NCI-H2196 (cell line): ENCODE data around the gene BRD2.

Source experiments
- DNase-seq: peaks from one replicate; lab custom pipeline; 2025; ENCODE audit not compliant: unreplicated experiment; lab: John Stamatoyannopoulos, UW

BRD2 gene

DNA sequence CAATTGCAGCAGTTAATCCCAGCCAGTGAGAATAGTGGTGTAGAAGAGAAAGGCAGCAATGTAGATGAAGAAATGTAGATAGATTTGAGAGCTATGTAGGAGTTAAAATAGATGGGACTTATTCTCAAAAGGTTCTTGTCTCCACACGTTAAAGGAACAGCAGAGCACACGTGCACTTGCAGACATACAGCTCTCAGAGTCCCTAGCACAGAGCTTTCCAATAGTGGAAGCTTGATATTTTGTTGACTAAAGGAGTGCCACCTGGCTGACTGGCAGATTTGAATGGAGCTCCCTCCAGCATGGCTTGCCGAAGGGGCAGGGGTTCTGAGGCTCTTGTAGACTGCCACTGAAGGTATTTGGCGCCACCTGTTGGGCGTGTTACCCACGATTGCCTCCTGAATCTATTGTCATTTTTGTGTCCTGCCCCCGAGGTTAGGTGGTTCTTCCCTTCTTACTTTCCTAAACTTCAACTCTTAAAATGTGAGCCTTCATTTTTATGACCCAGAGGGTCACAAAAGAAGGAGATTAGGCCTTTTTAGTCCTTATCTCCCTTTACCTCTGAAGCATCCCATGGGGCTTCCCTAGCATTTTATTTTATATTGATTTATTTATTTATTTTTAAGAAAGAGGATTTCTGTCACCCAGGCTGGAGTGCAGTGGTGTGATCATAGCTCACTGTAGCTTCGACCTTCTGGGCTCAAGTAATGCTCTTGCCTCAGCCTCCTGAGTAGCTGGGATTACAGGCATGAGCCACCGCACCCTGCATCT lies 16.4 kb downstream of the BRD2 start:
- peak; percentile 93 for DNase-seq

DNA sequence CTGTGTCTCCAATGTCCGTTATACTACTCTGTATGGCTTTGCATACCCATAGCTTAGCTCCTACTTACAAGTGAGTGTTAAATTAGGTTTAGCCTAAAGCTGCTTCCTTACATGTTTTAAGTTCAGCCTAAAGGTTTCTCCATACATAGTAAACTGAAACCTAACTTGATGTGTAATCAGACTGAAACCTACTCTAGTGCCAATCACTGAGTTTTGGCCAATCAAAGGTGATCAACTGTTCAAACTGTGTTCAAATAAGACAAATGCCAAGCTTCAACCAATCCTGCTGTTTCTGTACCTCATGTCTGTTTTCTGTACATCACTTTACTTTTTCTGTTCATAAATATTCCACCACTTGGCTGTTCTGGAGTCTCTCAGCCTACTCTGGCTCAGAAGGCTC lies 21.0 kb downstream of the BRD2 start:
- DNase-seq: no peak

DNA sequence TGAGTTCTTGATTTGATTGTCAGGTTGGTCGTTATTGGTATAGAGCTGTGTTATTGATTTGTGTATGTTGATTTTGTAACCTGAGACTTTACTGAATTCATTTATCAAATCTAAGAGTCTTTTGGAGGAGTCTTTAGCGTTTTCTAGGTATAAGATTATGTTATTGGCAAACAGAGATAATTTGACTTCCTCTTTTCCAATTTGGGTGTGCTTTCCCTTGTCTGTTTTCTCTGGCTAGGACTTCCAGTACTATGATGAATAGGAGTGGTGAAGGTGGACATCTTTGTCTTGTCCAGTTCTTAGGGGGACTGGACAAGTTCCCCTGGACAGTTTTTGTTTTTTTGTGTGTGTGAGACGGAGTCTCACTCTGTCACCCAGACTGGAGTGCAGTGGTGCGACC lies 23.6 kb downstream of the BRD2 start:
- no peak for DNase-seq

DNA sequence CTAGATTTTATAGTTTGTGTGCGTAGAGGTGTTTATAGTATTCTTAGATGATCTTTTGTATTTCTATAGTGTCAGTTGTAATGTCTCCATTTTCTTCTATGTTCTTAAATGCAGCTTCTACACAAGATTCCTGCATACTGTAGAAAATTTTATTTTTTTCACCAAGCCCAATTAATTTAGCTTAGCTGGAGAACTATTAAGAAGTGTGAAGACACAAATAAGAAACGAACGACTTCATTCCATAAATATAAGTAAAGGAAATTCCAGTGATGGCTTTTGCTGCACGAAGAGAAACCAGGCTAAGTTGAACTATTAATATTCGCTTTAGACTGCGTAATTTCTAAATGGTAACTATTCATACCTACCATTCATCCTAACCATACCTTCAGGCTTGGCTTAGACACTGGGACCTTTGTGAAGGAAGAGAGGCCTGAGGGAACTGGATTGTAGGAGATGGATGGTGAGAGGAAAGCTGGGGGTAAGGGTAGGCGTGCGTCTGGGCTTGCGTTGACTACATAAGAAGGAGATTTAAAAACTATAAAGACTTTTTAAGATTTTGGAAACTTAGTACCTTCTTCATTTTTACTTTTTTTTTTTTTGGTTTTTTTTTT lies 25.1 kb downstream of the BRD2 start:
- no peak for DNase-seq

DNA sequence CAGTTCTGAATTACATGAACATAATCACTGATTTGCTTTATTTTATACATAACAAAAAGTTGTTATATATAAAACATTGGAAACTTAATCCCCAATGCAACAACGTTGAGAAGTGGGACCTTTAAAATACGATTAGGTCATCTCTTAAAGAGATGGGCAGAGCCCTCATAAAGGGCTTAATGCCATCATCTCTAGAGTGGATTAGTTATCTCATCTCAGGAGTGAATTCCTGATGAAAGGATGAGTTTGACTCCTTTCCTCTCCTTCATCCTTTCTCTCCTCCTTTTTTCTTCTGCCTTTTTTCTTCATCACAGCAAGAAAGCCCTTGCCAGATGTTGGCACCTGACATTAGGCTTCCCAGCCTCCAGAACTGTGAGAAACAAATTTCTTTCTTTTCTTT lies 27.1 kb downstream of the BRD2 start:
- no peak for DNase-seq

DNA sequence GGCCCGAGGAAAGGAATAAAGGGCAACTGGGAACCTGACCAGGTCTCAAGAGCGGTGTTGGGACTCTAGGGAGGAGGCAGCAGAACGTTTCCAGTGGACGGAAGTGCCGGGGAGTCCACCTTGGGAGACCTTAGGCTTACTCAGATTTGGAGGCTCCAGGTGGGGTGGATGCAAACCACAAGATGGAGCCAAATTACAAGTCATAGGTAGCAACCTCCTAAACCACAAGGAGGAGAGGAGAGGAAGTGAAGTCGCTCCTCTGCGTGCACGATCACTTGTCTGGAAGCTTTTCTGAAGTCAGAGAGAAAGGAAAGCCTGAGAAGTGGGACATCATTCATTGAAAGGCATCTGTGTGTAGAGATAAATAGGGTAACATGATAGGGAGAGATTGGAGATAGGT lies 31.7 kb downstream of the BRD2 start:
- DNase-seq: no peak

DNA sequence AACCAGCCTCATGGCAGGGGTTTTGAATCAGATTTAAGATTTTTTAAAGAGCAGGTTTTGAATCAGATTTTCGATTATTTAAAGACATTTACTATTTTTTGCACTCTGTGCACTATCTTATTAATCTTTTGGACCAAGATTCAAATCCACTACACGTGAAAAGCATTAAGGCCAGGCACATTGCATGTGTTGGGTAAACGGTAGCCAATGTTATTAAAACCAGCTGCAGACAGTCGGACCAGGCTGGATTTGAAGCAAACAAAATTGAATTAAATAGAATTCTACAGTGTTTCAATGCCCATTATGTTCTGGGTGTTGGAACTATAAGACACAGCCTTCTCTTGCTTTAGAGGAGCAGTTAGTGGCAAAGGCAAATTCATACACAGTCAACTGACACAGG lies 33.3 kb downstream of the BRD2 start:
- DNase-seq: no peak

DNA sequence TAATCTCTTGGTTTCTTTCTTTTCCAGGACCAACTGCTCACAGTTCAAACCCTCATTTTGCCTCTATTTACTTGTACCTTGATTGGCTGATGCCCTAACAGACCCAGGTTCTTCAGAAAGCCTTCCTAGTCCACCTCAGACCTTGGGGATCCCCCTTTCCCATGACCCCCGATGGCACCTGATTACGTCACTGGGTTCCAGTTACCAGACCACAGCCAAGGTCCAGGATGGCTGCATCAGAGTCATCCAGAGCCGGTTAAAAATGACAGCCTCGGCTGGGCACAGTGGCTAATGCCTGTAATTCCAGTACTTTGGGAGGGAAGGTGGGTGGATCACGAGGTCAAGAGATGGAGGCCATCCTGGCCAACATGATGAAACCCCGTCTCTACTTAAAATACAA lies 36.5 kb downstream of the BRD2 start:
- no peak for DNase-seq

DNA sequence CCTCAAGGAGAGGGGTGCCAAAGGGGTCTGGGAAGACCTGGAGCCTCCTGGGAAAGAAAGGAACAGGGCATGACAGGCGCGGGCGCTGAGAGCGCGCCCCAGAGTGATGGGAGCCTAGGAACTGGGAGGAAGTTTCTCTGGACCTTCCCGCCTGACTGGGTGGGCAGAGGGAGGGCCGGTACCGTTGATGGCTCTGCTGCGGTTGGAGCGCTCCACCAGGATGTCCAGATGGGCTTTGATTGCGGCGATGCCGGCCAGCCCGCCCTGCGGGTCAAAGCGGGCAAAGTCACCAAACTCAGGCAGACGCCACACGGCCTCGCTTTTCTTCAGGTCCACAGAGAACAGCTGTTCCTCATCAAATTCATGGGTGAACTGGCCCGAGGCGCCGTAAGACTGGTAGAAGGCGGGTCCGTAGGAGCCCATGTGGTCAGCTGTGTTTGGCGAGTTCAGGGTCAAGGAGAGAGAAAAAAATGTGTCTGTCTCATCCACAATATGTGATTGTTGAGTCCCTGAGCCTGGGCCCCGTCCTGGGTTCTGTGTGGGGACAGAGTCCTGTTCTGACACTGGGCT lies 39.5 kb downstream of the BRD2 start:
- DNase-seq: no peak

DNA sequence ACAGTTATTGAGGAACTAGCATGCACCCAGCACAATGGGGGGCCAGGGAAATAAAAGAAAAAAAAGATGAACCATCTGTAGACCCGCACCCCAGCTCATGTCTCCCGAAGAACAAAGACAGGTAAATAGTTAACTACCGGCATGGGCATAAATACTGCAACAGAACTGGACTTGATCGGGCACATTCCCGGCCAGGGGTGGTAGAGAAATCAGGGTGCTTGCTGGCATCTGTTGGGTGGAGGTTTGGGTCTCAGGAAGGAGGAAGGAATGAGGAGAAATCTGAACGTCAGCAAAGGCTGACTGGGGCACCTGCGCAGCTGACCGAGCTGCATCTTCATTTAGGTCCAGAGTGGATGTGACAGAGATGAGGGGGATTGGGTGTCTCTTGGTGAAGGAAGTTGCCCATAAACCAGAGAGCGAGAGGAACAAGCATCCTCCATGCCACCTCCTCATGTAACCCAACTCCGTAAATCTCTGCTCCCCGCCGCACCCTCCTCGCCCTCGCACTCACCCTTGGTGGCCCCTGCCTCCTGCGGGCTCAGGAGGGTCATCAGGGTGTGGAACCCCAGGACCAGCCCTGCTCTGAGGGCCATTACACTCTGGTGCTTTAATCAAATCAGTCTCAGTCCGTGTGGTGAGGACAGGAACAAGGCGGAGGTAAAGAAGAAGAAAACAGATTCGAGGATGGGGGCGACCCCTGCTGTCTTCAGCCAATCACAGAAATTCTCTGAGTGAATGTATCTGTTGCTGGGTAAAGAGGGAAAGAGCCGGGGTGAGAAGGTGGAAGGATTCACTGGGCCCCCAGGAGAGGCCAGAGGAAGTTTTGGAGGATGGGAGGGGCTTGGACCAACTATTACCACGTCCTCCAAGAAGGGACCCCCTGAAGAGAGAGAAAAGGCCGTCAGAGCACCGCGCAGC lies 40.8 kb downstream of the BRD2 start, which contains the start of gene HLA-DOA:
HLA-DOA (minus strand) TSS at position 648 of the 918 bp plus-strand sequence.
- DNase-seq: no peak

DNA sequence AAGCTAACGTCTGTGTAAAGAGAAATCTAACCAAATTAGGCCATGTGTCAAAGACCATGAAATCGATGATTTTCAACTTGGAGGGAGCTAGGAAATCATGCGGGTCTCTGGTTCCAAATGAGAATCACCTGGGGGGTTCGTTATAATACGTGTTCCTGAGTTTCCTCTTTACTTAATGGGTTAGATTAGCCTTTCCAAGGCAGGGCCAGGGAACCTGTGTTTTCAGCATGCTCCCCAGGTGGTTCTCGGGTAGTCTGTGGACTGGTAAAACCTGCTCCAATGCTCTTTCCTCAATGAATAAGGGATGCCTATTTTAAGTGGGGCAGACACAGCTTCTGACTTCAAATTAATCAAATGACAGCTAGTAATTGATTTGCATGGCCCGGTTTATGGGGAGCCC lies 42.0 kb downstream of the BRD2 start:
- no peak for DNase-seq

DNA sequence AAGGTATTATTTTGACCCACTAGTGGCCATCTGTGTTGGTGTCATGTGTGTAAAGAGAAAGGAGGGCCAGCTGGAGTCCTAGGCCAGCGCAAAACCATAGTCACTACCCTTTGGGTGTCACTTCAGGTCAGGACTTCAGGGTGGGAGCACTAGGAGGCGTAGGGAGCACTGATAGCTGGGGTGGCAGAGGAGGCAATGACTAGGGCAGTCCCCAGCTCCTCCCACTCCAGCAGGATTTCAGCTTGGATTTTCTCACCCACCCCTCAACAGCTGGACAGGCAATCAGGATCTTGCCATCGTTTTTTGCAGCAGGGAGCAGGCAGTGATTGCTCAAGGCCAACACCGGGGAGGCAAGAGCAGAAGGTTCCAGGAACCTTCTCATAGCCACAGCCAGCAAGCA lies 45.2 kb downstream of the BRD2 start:
- DNase-seq: no peak

DNA sequence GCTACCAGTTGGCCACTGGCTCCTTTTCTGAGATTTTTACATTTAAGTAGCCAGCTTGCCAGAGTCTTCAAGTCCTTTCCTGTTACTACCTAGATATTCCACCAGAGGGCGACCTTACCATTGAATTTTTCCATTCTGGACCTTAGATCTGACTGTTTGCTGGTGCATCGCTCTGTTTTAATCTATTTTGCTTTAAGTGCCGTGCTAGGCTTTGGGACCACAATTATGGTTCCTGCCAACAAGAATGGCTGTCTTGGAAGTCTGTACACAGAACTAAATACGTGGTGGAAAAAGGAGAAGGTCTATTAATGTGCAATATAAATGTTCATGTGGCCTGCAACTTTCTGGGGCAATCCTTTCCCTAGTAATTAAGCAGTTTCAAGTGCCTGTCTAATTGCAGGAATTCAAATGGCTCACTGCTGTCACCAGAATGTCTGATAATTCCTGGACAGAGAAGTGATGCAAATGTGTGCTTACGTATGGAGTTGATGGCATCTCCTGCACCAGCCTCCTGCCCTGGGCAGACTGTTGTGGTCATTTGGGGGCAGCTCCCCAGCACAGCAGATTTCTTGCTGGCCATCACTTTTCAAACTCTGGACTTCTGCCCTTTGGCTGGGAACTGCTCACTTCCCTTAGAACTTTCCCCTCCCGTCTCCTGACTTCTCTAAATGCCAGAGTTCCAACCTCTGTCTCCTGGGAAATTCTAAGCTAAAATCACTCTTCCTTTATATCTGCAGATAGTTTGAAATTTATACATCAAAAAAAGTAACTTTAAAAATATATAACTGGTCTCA lies 46.6 kb downstream of the BRD2 start:
- peak; percentile 65 for DNase-seq

DNA sequence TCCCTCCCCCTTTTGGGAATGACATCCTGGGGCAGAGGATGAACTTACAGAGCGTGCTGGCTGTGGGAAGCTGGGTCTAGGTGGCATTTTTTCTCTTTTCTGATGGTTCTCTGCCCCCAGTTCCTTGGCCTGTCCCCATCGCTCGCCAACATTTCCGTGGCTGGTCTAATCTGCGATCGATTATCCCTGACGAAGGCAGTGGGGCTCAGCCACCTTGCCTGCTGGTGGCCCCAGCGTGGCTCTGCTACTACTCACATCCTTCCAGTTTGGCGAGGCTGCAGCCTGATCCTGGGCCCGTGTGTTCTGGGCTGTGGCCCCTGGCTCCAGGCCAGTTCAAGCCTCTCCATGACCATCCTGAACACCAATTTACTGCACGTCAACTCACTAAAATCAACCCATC lies 47.4 kb downstream of the BRD2 start:
- DNase-seq: no peak

DNA sequence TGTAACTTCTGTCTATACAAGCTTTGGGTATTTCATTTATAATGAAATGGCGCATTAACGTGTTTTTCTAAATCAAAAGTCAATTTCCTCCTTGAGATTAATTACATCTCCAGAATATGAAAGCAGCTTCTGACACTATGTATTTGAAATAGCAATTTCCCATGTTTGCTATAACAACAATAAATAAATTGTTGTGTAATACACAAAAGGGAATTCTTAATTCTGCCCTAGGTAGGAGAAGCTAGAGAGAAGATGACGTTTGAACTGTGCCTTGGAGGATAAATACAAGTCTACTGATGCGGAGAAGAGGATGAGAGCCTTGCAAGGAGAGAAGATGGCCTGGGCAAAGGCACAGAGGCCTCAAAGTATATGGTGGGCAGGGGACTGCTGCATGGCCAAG lies 48.6 kb downstream of the BRD2 start:
- no peak for DNase-seq

DNA sequence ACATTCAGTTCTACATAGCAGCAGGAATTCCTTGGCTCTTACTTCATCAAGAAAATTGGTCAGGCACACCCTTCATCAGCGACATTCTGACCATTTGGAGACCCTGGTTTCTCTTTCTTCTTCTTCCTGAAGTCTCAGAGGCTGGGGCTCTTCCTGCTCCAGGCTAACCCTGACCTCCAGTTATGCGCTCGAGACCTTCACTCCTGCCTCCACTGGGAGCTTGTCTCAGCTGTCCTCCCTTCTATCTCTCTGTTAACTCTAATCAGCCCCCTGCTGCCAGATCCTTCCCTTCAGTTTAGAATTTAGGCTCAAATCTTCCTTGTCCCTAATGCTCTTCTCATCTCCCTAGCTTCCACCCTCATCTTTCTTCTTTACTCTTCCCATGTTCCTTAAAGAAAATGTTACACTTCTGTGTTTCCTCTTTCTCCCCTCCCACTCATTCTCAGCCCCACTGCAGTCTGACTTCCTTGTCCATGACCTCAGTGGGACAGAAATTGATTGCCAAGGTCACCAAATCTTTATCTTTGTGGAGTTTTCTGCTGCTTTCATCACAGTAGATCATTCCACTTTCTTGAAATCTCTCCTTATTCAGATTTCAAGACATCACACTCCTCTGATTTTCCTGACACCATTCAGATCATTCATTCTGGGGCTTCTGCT lies 49.4 kb downstream of the BRD2 start:
- no peak for DNase-seq

DNA sequence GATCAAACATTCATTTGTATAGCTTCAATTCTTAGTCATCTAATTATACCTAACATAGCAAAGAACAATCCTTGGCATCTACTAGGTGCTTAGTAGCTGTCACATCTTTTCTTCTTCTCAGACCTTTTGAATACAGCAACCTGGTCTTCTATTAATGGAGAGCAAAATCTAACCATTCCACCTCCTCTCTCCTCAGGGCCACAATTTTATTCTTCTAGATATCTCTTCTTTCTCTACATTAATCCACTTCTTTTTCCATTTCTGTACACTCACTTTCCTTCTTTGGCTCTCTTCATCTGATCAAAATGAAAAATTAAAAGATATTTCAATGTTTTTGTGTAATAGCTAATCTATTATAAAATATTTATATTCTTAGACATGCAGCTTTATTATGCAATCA lies 50.0 kb downstream of the BRD2 start:
- no peak for DNase-seq

DNA sequence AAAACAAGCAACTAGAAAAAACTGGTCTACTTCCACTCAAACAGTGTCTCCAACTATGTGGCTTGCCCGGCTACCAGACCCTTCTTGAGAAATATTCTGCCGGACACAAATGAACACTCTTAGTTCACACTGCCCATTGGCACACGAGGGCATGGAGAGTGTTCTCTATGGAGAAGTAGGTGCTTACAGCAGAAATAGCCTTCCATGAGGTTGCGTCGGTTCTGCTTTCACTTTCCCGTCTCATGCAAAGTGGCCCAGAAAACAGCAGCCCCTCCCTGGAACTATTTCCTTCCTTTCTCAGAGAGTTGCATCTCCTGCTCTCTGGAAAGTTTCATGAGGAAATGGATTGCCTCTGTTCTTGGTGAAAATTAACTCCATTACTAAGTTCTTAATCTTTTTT lies 50.5 kb downstream of the BRD2 start:
- no peak for DNase-seq

DNA sequence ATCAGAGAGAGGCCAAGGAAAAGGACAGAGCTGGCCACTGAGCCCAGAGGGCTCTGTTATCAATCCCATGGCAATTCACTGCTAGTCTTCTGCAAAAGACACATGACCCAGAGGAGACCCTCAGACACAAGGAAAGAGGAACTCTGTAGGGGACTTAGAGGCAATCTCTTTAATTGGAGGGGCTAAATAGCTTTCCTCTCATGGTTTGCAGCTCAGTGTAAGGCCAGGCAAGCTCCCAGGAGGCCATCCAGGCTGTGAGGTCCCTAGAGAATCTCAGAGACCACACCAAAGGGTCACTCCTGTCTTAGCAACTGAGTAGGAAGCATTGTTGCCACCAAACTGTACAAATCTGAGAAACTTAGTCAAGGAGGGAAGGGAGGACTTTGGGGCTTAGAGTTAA lies 51.0 kb downstream of the BRD2 start:
- no peak for DNase-seq

DNA sequence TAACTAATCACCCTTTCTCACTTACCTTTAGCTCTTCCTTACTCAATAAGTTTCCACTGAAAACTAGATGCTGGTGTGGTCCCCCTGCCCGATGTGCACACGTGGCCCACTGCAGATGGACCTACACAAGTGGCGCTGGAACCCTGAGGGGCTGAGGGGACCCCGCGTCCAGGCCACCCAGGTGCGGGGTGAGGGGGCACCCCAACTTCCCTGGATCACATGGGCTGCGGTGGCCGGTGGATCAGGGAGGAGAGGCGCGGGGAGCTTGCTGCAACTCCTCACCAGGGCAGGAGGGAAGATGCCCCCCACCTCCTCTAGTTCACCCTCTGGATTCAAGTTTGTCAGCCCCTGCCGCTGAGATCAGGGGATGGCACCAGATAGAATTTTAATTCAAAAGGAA lies 53.5 kb downstream of the BRD2 start:
- DNase-seq: no peak
